CD4-positive, alpha-beta T cell treated with Interleukin-12 subunit alpha and Interleukin-12 subunit beta, for 1 hour (primary cell): Measurements from ENCODE around the gene DIP2A.

Experiments used
- DNase-seq: peaks from one replicate; pipeline ENCODE4 v3.0.0-alpha.2; 2020

The DIP2A gene

GRCh38 chr21:46458315-46459023 is at the start of gene DIP2A:
Gene DIP2A, plus strand, starts transcription at chr21:46458891. Its CDS starts 241 bp downstream, at chr21:46459132.
- peak; percentile 96 for DNase-seq

GRCh38 chr21:46409641-46410406 is 48.9 kb upstream of the DIP2A start:
- DNase-seq, result no peak

GRCh38 chr21:46410516-46410915 is 48.2 kb upstream of the DIP2A start:
- no peak for DNase-seq

GRCh38 chr21:46411236-46411635 is 47.5 kb upstream of the DIP2A start:
- no peak for DNase-seq

- no peak for DNase-seq
These were observed 47.0 kb upstream of the DIP2A start for GRCh38 chr21:46411691-46412090.

GRCh38 chr21:46412521-46413364 is 45.9 kb upstream of the DIP2A start:
- DNase-seq, result no peak

GRCh38 chr21:46413365-46413696 is 45.4 kb upstream of the DIP2A start:
- DNase-seq, result no peak

GRCh38 chr21:46414965-46415275 is 43.8 kb upstream of the DIP2A start:
- DNase-seq, result no peak

GRCh38 chr21:46416551-46416950 is 42.1 kb upstream of the DIP2A start:
- no peak for DNase-seq

- DNase-seq, result no peak
These were observed 40.3 kb upstream of the DIP2A start for GRCh38 chr21:46418265-46418946.

- no peak for DNase-seq
These were observed 38.2 kb upstream of the DIP2A start for GRCh38 chr21:46420241-46421190.

- no peak for DNase-seq
These were observed 37.4 kb upstream of the DIP2A start for GRCh38 chr21:46421191-46421750.

- no peak for DNase-seq
These were observed 36.7 kb upstream of the DIP2A start for GRCh38 chr21:46421756-46422555.

- no peak for DNase-seq
These were observed 36.0 kb upstream of the DIP2A start for GRCh38 chr21:46422636-46423241.

GRCh38 chr21:46423546-46424038 is 35.1 kb upstream of the DIP2A start:
- peak; percentile 14 for DNase-seq

GRCh38 chr21:46424039-46424591 is 34.6 kb upstream of the DIP2A start:
- peak; percentile 40 for DNase-seq

- DNase-seq, result peak; percentile 53
These were observed 34.1 kb upstream of the DIP2A start for GRCh38 chr21:46424621-46425020.

GRCh38 chr21:46425041-46425440 is 33.6 kb upstream of the DIP2A start:
- no peak for DNase-seq

- peak; percentile 72 for DNase-seq
These were observed 33.1 kb upstream of the DIP2A start for GRCh38 chr21:46425571-46425970.
